ENCODE measurements around the gene TBC1D22A. TPM values are rescaled to one million over a fixed set of nuclear protein-coding genes. Genes with fewer than 3 reads are reported as not detected.

The TBC1D22A gene
- polyA plus RNA-seq, 1 donor (not counting 4 experiments of a cell fraction or from before 2014, with no cell fraction given): 20.9 TPM

- no peak overlapping the region for H2AFZ ChIP-seq (ENCODE audit: control insufficient read depth, low read length)
- no peaks in the 10 kb centered on the region for H3K9me1 ChIP-seq (ENCODE audit: control insufficient read depth, extremely low read depth, insufficient read depth, low read length)
- no peak overlapping the region for H3K4me2 ChIP-seq (ENCODE audit: control insufficient read depth, extremely low read depth, insufficient read depth, low read depth, low read length)
- H4K20me1 ChIP-seq (ENCODE audit: control insufficient read depth, extremely low read depth, insufficient read depth, low read length): no peaks in the 10 kb centered on the region
- H3K4me3 ChIP-seq (ENCODE audit: control insufficient read depth in 2 of 3, extremely low read depth in 1 of 3, insufficient read depth in 2 of 3, low read depth in 1 of 3, low read length in 3 of 3): no peak overlapping the region
- dilution Hi-C loops (cut with MboI; ENCODE audit: extremely low pct_ligation_motif_present, low sequenced_read_pairs): no loop called here
- DNase-seq (ENCODE audit: low read depth, low spot score) (no peak), FAIRE-seq (no peak)
- no peak for TF ChIP-seq EZH2 (IDR thresholded peaks at IDR 0.05; ENCODE audit: low read length)
- TF ChIP-seq, protein P1, sequence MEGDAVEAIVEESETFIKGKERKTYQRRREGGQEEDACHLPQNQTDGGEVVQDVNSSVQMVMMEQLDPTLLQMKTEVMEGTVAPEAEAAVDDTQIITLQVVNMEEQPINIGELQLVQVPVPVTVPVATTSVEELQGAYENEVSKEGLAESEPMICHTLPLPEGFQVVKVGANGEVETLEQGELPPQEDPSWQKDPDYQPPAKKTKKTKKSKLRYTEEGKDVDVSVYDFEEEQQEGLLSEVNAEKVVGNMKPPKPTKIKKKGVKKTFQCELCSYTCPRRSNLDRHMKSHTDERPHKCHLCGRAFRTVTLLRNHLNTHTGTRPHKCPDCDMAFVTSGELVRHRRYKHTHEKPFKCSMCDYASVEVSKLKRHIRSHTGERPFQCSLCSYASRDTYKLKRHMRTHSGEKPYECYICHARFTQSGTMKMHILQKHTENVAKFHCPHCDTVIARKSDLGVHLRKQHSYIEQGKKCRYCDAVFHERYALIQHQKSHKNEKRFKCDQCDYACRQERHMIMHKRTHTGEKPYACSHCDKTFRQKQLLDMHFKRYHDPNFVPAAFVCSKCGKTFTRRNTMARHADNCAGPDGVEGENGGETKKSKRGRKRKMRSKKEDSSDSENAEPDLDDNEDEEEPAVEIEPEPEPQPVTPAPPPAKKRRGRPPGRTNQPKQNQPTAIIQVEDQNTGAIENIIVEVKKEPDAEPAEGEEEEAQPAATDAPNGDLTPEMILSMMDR (optimal IDR thresholded peaks at IDR 0.05 in 1 of 3, IDR thresholded peaks at IDR 0.05 in 1 of 3, conservative IDR thresholded peaks at IDR 0.05 in 1 of 3; ENCODE audit: extremely low read depth in 1 of 3, insufficient read depth in 2 of 3, low read length in 3 of 3): no peak
- H3K79me2 ChIP-seq (ENCODE audit: control insufficient read depth, insufficient read depth, low read length): peaks cover 3% of the 10 kb centered on the region
- H3K27ac ChIP-seq (ENCODE audit: control insufficient read depth, insufficient read depth, low read length): no peak overlapping the region
- no peaks in the 10 kb centered on the region for H3K4me1 ChIP-seq (ENCODE audit: control insufficient read depth, extremely low read depth, insufficient read depth, low read length)
- H3K9ac ChIP-seq (ENCODE audit: control insufficient read depth, extremely low read depth, insufficient read depth, low read length): no peak overlapping the region
- peaks cover 0 to 4% of the 10 kb centered on the region in 2 experiments for H3K36me3 ChIP-seq (ENCODE audit: control insufficient read depth in 2 of 2, extremely low read depth in 1 of 2, insufficient read depth in 2 of 2, low read length in 2 of 2)
- no peaks in the 10 kb centered on the region for H3K9me3 ChIP-seq (ENCODE audit: control insufficient read depth, low read depth, low read length)
- no peaks in the 10 kb centered on the region for H3K27me3 ChIP-seq (ENCODE audit: control insufficient read depth, extremely low read depth, insufficient read depth, low read length)
Observed at GRCh38 chr22:46923394-46923793, 160.9 kb downstream of the TBC1D22A start.

DNA sequence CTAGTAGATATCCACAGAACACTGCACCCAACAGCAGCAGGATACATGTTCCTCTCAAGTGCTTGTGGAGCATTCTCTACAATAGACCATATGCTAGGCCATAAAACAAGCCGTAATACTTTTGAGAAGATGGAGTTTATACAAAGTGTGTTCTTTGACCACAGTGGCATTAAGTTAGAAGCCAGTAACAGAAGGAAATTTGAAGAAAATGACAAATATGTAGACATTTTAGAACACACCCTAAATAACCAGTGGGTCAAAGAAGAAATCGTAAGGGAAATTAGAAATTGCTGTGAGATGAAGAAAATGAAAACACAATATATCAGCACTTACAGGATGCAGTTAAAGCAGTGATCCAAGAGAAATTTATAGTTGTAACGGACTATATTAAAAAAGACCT lies 163.4 kb downstream of the TBC1D22A start:
- no peak for FAIRE-seq
- dilution Hi-C loops (cut with MboI; ENCODE audit: extremely low pct_ligation_motif_present, low sequenced_read_pairs): no loop called here

More for the DNA sequence above, 163.4 kb downstream of the TBC1D22A start:
- no peaks in the 10 kb centered on the region for H4K20me1 ChIP-seq (ENCODE audit: control insufficient read depth, extremely low read depth, insufficient read depth, low read length)
- no peaks in the 10 kb centered on the region for H3K9me3 ChIP-seq (ENCODE audit: control insufficient read depth, low read depth, low read length)
- H3K9ac ChIP-seq (ENCODE audit: control insufficient read depth, extremely low read depth, insufficient read depth, low read length): no peak overlapping the region
- no peaks in the 10 kb centered on the region for H3K36me3 ChIP-seq (ENCODE audit: control insufficient read depth in 2 of 2, extremely low read depth in 1 of 2, insufficient read depth in 2 of 2, low read length in 2 of 2)
- H3K27ac ChIP-seq (ENCODE audit: control insufficient read depth, insufficient read depth, low read length): no peak overlapping the region
- no peak overlapping the region for H2AFZ ChIP-seq (ENCODE audit: control insufficient read depth, low read length)
- no peak overlapping the region for H3K4me2 ChIP-seq (ENCODE audit: control insufficient read depth, extremely low read depth, insufficient read depth, low read depth, low read length)
- H3K4me1 ChIP-seq (ENCODE audit: control insufficient read depth, extremely low read depth, insufficient read depth, low read length): peaks cover 9% of the 10 kb centered on the region
- no peak for DNase-seq (ENCODE audit: low read depth, low spot score)
- no peaks in the 10 kb centered on the region for H3K9me1 ChIP-seq (ENCODE audit: control insufficient read depth, extremely low read depth, insufficient read depth, low read length)
- peaks cover 3% of the 10 kb centered on the region for H3K79me2 ChIP-seq (ENCODE audit: control insufficient read depth, insufficient read depth, low read length)
- no peaks in the 10 kb centered on the region for H3K27me3 ChIP-seq (ENCODE audit: control insufficient read depth, extremely low read depth, insufficient read depth, low read length)
- no peak overlapping the region for H3K4me3 ChIP-seq (ENCODE audit: control insufficient read depth in 2 of 3, extremely low read depth in 1 of 3, insufficient read depth in 2 of 3, low read depth in 1 of 3, low read length in 3 of 3)
- TF ChIP-seq EZH2 (IDR thresholded peaks at IDR 0.05; ENCODE audit: low read length): no peak
- TF ChIP-seq, protein P1 (optimal IDR thresholded peaks at IDR 0.05 in 1 of 3, IDR thresholded peaks at IDR 0.05 in 1 of 3, conservative IDR thresholded peaks at IDR 0.05 in 1 of 3; ENCODE audit: extremely low read depth in 1 of 3, insufficient read depth in 2 of 3, low read length in 3 of 3): no peak

All from keratinocyte (primary cell).